ENCODE data around the gene AQR.
"Not testable (repeated sequence)": the region's sequence is repeated elsewhere in the genome, so short reads cannot be mapped to it uniquely, and the experiment has no call there.

The AQR gene

DNA sequence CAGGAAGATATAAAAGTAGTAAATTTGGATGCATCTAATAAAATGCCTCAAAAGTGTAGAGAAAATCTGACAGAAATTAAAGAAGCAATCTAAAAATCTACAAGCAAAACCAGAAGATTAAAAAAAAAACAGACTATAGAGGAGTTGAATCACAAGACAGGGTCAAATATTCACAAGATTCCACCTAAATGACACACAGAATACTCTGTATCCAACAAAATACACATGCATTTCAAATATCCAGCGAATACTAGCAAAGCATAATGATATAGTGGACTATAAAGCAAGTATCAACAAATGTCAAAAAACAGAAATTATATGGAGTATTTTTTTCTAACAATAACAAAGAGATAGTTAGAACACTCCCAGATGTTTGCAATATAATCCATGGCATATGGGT lies 153.7 kb downstream of the AQR start:
- no peak for DNase-seq (ENCODE audit: low read depth in 1 of 2, low spot score in 1 of 2)

GRCh38 chr15:34813446-34814190 lies 155.9 kb downstream of the AQR start:
- DNase-seq (ENCODE audit: low read depth in 1 of 2, low spot score in 1 of 2) = no peak

GRCh38 chr15:34812868-34813365 lies 156.6 kb downstream of the AQR start:
- not testable (repeated sequence) for DNase-seq (ENCODE audit: low read depth in 1 of 2, low spot score in 1 of 2)

- no peak for DNase-seq (ENCODE audit: low read depth in 1 of 2, low spot score in 1 of 2)
Observed at GRCh38 chr15:34812369-34812768, 157.2 kb downstream of the AQR start.

GRCh38 chr15:34810443-34811129 lies 159.0 kb downstream of the AQR start:
- DNase-seq (ENCODE audit: low read depth in 1 of 2, low spot score in 1 of 2) = no peak

DNA sequence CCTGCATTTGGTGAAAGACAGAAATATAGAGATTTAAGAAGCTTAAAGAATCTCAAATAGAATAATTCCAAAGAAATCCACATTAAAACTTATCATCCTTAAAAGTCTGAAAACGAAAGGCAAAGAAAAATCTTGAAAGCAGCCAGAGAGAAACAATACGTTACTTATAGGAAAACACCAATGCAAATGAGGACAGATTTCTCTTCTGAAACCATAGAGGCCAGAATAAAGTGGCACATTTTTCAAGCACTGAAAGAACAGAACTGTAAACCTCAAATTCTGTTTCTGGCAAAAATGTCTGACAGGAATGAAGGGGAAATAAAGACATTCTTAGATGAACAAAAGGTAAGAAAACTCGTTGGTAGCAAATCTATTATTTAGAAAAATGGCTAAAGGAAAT lies 160.4 kb downstream of the AQR start:
- no peak for DNase-seq (ENCODE audit: low read depth in 1 of 2, low spot score in 1 of 2)

DNA sequence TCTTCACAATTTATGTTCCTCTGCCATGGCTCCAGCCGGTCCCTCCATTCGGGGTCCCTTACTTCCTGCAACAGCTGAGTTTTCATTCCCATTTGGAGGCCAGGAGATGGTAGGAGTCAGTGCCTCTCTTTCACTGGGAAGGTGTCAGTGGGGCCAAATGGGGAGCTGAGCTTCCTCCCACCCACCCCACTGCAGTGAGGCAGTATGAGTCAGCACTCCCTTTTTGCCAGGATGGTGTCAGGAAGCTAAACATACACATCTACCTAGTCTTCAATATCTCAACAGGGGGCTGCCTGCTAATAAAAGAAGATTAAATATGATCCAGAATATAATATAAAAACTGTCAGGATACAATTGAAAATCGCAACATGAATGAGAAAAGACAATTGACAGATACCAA lies 161.5 kb downstream of the AQR start:
- no peak for DNase-seq (ENCODE audit: low read depth in 1 of 2, low spot score in 1 of 2)

DNA sequence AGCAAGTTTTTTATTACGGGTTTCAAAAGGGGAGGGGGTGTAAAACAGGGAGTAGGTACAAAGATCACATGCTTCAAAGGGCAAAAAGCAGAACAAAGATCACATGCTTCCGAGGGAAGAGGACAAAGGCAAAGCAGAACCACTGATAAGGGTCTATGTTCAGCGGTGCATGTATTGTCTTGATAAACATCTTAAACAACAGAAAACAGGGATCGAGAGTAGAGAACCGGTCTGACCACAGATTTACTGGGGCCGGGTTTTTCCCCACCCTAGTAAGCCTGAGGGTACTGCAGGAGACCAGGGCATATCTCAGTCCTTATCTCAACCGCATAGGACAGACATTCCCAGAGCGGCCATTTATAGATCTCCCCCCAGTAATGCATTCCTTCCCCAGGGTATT lies 162.3 kb downstream of the AQR start:
- DNase-seq (ENCODE audit: low read depth in 1 of 2, low spot score in 1 of 2) = not testable (repeated sequence)

DNA sequence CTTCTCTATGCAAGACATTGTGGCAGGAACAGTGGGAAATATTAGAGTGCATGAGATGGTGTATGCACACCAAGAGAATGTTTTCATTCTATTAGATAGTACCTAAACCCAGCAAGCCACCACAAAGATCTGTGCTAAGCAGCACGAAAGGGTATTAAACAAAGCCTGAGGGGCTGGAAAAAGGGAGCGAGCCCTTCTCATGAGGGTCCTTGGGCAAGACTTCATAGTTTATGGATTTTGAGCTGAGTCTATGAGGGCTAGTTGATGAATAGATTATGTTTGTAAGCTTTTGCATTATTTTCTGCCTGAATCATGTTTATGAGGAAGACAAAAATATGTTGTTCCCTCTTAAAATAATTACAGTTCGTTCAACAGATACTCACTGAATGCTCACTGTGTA lies 164.8 kb downstream of the AQR start:
- no peak for DNase-seq (ENCODE audit: low read depth in 1 of 2, low spot score in 1 of 2)

GRCh38 chr15:34804113-34804512 lies 165.4 kb downstream of the AQR start:
- DNase-seq (ENCODE audit: low read depth in 1 of 2, low spot score in 1 of 2) = no peak

GRCh38 chr15:34802803-34803750 lies 166.5 kb downstream of the AQR start:
- DNase-seq (ENCODE audit: low read depth in 1 of 2, low spot score in 1 of 2) = no peak

DNA sequence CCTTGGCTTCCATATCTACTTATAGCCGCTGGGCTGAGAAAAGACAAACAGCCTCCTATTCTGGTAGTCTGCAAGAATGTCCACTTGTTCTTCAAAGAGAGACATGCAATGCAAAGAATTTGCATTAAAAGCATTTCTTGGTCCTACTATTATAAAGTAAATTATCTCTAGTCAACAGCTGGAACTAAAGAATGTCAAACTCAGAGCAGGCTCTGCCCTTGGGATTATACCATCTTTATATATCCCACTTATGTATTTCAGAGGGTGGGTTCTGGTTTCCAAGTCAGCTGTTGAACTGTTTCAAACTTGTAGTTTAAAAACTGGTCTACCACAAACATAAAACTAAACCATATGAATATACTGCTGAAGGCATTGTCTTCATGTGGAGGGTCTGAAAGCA lies 167.2 kb downstream of the AQR start:
- DNase-seq (ENCODE audit: low read depth in 1 of 2, low spot score in 1 of 2) = no peak

Data from activated CD4-positive, alpha-beta T cell treated with anti-CD3 and anti-CD28 coated beads, Interleukin-2, amount 50 U/mL, for 24 hours (primary cell).